Measurements from ENCODE around the gene POTEM.
"Not testable (repeated sequence)": the region's sequence is repeated elsewhere in the genome, so short reads cannot be mapped to it uniquely, and the experiment has no call there.

The POTEM gene

DNA sequence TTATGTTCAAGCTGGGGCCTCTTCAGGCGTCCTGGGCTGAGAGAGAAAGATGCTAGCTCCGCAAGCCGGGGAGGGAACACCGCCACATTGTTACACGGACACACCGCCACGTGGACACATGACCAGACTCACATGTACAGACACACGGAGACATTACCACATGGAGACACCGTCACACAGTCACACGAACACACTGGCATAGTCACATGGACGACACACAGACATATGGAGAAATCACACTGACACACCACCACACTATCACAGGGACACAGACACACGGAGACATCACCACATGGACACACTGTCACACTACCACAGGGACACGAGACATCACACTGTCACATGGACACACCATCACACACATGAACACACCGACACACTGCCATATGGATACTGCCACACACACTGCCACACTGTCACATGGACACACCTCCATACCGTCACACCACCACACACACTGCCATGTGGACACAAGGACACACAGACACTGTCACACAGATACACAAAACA is 57.9 kb downstream of the POTEM start:
- in situ Hi-C loops (cut with HindIII; ENCODE audit: low sequenced_read_pairs) = not testable (repeated sequence)

DNA sequence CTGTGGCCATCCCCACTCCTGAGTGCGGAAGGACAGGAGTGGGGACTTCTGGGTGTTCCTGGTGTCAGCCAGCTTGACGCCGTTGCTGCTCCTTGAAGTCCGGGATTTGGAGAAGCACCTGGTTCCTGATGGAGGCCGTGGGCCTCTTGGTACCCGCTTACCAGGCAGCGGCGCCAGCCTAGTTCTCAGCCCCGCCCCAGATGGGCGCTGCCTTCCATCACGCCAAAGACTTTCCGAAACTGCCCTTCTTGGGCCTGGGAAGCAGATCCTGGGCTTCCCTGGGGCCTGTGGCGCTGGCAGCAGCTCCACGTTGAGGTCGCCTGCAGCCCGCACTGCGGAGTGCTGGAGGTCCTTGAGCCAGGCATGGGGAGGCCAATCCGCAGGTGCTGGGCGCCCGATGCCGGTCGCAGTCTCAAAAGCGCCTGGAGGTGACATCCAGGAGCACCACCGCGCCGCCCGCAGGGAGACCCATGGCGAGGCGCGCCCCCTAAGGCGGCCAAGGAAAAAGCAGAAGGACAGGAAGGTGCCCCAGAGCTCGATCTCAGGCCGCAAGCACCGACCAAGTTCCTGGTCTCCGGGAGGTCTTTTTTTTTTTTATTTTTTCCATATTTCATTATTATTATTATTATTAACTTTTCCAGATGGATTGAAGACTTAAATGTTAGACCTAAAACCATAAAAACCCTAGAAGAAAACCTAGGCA is 59.6 kb downstream of the POTEM start:
- in situ Hi-C loops (cut with HindIII; ENCODE audit: low sequenced_read_pairs); H3K4me3 ChIP-seq (ENCODE audit: low read depth, low read length); DNase-seq (ENCODE audit: low read depth): not testable (repeated sequence)

More for the DNA sequence above, 57.9 kb downstream of the POTEM start:
- DNase-seq (ENCODE audit: low read depth); H3K4me3 ChIP-seq (ENCODE audit: low read depth, low read length): not testable (repeated sequence)

DNA sequence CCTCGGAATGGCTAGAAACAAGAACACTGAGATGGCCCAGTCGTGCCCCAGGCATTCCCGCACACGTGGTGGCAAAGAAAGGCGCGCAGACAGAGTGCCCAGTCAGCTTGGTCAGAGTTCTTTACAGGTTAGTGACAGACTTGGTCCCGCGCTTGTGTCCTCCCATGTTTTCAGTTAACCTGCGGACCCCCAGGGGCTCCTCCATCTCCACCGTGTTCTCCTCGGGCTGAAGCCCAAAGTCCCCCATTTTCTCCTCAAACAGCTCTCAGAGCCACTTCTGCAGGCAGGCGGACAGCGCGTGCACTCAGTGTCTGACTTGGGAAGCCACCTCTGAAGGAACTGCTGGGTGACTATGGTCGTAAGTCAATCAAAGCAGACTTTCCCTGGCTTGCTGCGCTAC is 60.7 kb downstream of the POTEM start:
- DNase-seq (ENCODE audit: low read depth); H3K4me3 ChIP-seq (ENCODE audit: low read depth, low read length); in situ Hi-C loops (cut with HindIII; ENCODE audit: low sequenced_read_pairs): not testable (repeated sequence)

DNA sequence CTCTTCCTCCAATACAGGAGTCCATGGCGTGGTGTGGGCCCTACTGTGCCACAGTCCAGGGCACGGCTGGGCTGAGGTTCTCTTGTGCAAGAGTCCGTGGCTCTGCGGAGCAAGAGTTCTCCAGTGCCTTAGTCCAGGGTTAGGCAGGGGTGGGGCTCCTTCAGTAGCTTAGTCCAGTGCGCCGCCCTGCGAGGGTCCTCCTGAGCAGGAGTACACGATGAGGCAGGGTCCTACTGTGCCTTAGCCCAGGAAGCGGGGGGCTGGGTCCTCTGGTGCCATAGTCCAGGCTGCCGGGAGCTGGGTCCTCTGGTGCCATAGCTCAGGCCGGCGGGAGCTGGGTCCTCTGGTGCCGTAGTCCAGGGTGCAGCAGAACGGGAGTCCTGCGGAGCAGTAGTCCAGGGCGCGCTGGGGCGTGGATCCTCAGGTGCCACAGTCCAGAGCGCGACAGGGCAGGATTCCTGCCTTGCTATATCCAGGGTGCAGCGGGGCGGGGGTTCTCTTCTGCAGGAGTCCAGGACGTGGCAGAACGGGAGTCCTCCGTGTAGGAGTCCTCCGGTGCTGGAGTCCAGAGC is 69.7 kb downstream of the POTEM start:
- DNase-seq (ENCODE audit: low read depth); H3K4me3 ChIP-seq (ENCODE audit: low read depth, low read length); in situ Hi-C loops (cut with HindIII; ENCODE audit: low sequenced_read_pairs): not testable (repeated sequence)

DNA sequence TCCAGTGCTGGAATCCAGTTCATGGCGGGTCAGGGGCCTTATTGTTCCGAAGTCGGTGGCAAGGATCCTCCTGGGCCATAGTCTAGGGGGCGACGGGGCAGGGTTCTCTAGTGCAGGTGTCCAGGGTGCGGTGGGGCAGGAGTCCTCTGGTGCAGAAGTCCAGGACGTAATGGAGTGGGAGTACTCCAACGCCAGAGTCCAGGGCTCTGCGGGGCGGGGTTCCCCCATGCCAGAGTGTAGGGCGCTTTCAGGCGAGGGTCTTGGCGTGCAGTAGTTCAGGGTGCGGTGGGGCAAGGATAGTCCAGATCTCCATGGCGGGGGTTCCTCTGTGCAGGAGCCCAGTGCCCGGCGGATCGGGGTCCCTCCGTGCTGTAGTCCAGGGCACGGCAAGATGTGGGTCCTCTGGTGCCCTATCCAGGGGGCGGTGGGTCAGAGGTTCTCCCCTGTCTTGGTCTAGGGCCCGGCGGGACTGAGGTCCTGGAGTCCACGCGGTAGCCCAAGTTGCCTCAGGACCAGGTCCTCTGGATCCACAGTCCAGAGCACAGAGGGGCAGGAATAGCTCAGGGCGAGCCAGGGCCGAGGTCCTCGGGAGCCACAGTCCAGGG is 70.9 kb downstream of the POTEM start:
- H3K4me3 ChIP-seq (ENCODE audit: low read depth, low read length); DNase-seq (ENCODE audit: low read depth); in situ Hi-C loops (cut with HindIII; ENCODE audit: low sequenced_read_pairs): not testable (repeated sequence)

DNA sequence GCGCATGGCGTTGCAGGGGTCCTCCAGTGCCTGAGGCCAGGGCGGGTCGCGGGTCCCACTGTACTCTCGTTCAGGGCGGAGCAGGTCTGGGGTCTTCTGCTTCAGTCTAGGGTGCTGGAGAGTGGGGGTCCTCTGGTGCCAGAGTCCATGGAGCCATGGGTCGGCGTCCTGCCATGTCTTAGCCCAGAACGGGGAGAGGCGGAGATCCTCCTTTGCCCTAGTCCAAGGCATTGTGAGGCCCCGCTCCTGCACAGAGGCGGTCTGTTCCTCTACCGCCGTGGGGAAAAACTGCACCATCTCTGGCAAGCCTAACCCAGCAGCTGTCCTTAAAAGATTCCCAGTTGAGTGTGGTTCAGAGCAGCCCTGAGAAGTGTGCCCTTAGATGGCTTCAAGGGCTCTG is 71.6 kb downstream of the POTEM start:
- H3K4me3 ChIP-seq (ENCODE audit: low read depth, low read length); in situ Hi-C loops (cut with HindIII; ENCODE audit: low sequenced_read_pairs); DNase-seq (ENCODE audit: low read depth): not testable (repeated sequence)

DNA sequence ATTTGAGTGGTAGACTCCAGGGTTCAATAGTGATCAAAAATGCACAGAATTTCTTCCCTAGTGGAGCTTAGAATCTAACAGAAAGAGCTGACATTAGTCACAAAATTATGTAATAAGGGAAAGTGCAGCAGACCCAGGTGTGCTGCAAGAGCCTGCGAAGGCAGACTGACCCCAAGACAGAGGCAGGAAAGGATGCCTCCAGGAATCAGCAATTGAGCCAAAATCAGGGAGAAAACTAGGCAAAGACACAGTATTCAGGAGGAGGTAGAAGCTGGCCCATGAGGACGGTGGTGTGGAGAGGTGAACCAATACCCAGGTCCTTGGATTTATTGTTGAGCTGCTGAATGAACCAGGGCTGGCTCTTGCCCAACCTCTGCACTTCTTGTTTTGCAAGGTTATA is 76.2 kb downstream of the POTEM start:
- H3K4me3 ChIP-seq (ENCODE audit: low read depth, low read length); in situ Hi-C loops (cut with HindIII; ENCODE audit: low sequenced_read_pairs); DNase-seq (ENCODE audit: low read depth): not testable (repeated sequence)

Data from astrocyte of the cerebellum (primary cell).